Measurements from ENCODE around the gene SLITRK4. TPM values are rescaled to one million over a fixed set of nuclear protein-coding genes. Genes with fewer than 3 reads are reported as not detected.

The SLITRK4 gene
- total RNA-seq, 1 experiment from 2014 or later = 1.5 TPM

- Histone ChIP-seq H4K20me1 (ENCODE audit: control insufficient read depth, insufficient read depth, insufficient read length) (no peaks in the 10 kb centered on the region), H2AK5ac (ENCODE audit: insufficient read length, low read length) (no peak overlapping the region), H2BK20ac (ENCODE audit: low read depth, low read length, poor library complexity, severe bottlenecking) (no peak overlapping the region), H2BK120ac (ENCODE audit: low read depth, low read length, poor library complexity, severe bottlenecking) (no peak overlapping the region), H3K4me2 (ENCODE audit: insufficient read depth, insufficient read length, low read length) (no peak overlapping the region), H3K27me3 (ENCODE audit: insufficient read depth, low read length) (no peaks in the 10 kb centered on the region), H3K9me3 (ENCODE audit: control insufficient read depth, low read depth, low read length) (peaks cover 13% of the 10 kb centered on the region), H3K27ac (ENCODE audit: insufficient read length, low read depth, low read length) (no peak overlapping the region), H4K5ac (ENCODE audit: insufficient read length, low read depth, low read length) (no peak overlapping the region), H3K79me2 (ENCODE audit: insufficient read depth, low read length) (no peaks in the 10 kb centered on the region; the same call in 1 of the 2 replicates), H3K9ac (ENCODE audit: extremely low read depth, insufficient read length, low read length) (no peak overlapping the region), H3K4ac (ENCODE audit: low read depth, low read length) (no peak overlapping the region), H3K23me2 (ENCODE audit: insufficient read length, low read depth, low read length, poor library complexity, severe bottlenecking) (no peaks in the 10 kb centered on the region), H4K91ac (ENCODE audit: insufficient read length, low read depth, low read length) (no peak overlapping the region), H2AFZ (ENCODE audit: low read length) (no peak overlapping the region), H3K56ac (ENCODE audit: insufficient read length, low read depth, low read length) (no peak overlapping the region), H3K14ac (ENCODE audit: insufficient read depth, low read length) (no peak overlapping the region), H3T11ph (ENCODE audit: low read length) (no peak overlapping the region), H2BK12ac (ENCODE audit: insufficient read length, low read depth, low read length) (no peak overlapping the region), H3K23ac (ENCODE audit: insufficient read length, low read depth, low read length) (no peak overlapping the region), H3K79me1 (ENCODE audit: insufficient read depth, low read depth, low read length, poor library complexity, severe bottlenecking) (no peaks in the 10 kb centered on the region), H4K8ac (replicated peaks; ENCODE audit: insufficient read length, low read depth, low read length) (no peak overlapping the region), H3K18ac (ENCODE audit: insufficient read length, low read depth, low read length) (no peak overlapping the region), H3K4me1 (ENCODE audit: insufficient read depth, low read length) (no peaks in the 10 kb centered on the region), H2BK15ac (ENCODE audit: low read depth, low read length) (no peak overlapping the region), H2BK5ac (ENCODE audit: insufficient read length, low read length) (no peak overlapping the region)
- Mint-ChIP-seq H3K9me3 (peaks cover 31 to 33% of the 10 kb centered on the region in 2 experiments), H3K4me1 (no peaks in the 10 kb centered on the region), H3K27me3 (ENCODE audit: low read depth) (no peaks in the 10 kb centered on the region), H3K36me3 (ENCODE audit: insufficient read depth in 1 of 3, low read depth in 3 of 3) (peaks cover 2 to 5% (median 2%) of the 10 kb centered on the region in 3 experiments), H3K4me3 (no peak overlapping the region), H3K27ac (no peak overlapping the region)
- TF ChIP-seq CTCF (conservative IDR thresholded peaks at IDR 0.05) = no peak
- no peak for DNase-seq
- no CpG with 5 or more reads among the region's 2 CpGs for WGBS (ENCODE audit: extremely low coverage, insufficient read length, low lambda C conversion rate)
These were observed 12.2 kb downstream of the SLITRK4 start for GRCh38 chrX:143623657-143624056.

All from H9 (cell line).